Measurements from ENCODE around the gene LRRC49.

LRRC49 gene

GRCh38 chr15:71093054-71094024, 200.7 kb downstream of the LRRC49 start:
- DNase-seq: no peak

- DNase-seq: no peak
These were observed 201.5 kb downstream of the LRRC49 start for GRCh38 chr15:71094137-71094536.

GRCh38 chr15:71096676-71097075, 204.1 kb downstream of the LRRC49 start:
- DNase-seq: no peak

- DNase-seq: no peak
These were observed 205.3 kb downstream of the LRRC49 start for GRCh38 chr15:71097890-71098289.

GRCh38 chr15:71098920-71099319, 206.3 kb downstream of the LRRC49 start:
- no peak for DNase-seq
